Measurements from ENCODE around the gene MOSMO. TPM values are rescaled to one million over a fixed set of nuclear protein-coding genes. Genes with fewer than 3 reads are reported as not detected.

Gene MOSMO
- total and polyA plus RNA-seq, 2 donors (not counting 1 experiment from before 2014, with no cell fraction given) = 13.0 to 20.2 TPM

DNA sequence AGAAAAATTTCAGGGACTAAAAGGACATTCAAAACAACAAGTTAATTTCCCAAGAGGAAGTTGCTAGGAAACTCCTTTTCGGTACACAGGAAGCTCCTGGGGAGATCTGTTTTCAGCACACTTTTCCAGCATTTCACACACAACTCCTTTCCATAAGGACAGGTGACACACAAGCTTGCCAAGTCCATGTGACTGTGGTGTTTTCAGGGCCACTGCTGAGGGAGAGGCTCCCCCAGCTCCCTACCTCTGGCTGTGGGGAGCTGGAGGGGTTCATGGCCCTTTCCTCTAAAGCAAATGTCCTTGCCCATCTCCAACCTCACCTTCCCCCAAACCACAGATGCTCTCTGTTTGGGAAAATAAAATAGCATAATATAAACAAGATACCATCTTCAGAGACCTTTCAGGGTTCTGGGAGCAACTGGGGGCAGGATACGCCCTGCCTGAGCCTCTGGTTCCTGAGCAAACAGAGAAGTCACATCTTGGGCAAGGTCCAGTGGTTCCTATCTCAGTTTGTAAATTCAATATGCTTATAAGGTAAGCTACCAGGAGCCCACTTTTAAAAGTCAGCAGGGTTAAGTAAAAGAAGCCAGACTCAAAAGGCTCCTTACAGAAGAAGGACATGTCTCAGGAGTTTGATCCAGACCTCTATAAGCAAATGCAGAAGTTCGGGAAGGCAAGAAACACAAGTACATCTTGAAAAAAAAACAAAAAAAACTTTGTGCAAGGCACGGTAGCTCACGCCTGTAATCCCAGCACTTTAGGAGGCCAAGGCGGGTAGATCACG lies 10.0 kb upstream of the MOSMO start:
- intact Hi-C loops (cut with micrococcal nuclease) = no loop called here
- TF ChIP-seq EZH2 (IDR thresholded peaks at IDR 0.05; ENCODE audit: borderline replicate concordance, insufficient read depth, low read depth, low read length, poor library complexity, severe bottlenecking) = no peak
- no peak for TF ChIP-seq CTCF (IDR thresholded peaks at IDR 0.05)
- DNase-seq (no peak), ATAC-seq (ENCODE audit: low read depth) (no peak)
- Histone ChIP-seq H3K4me2 (replicated peaks; ENCODE audit: low read depth, low read length, poor library complexity, severe bottlenecking) (no peak overlapping the region), H3K27ac (ENCODE audit: low read length in 2 of 2) (no peak overlapping the region), H3K9me3 (ENCODE audit: control extremely low read depth in 1 of 3, control insufficient read depth in 2 of 3, insufficient read depth in 1 of 3, low read length in 2 of 3) (peaks cover 0 to 4% (median 0%) of the 10 kb centered on the region in 3 donors), H3K27me3 (replicated peaks in 1 of 4; ENCODE audit: control extremely low read depth in 1 of 4, control insufficient read depth in 3 of 4, insufficient read depth in 4 of 4, low read length in 3 of 4) (no peaks in the 10 kb centered on the region), H3K36me3 (replicated peaks in 1 of 2; ENCODE audit: control extremely low read depth in 1 of 2, control insufficient read depth in 1 of 2, extremely low read depth in 1 of 2, insufficient read depth in 2 of 2, low read length in 1 of 2) (no peaks in the 10 kb centered on the region), H3K79me2 (ENCODE audit: control insufficient read depth, insufficient read depth, low read length) (no peaks in the 10 kb centered on the region), H4K20me1 (ENCODE audit: control insufficient read depth, insufficient read depth, low read length, poor library complexity, severe bottlenecking) (no peaks in the 10 kb centered on the region), H3K9ac (ENCODE audit: low read length) (no peak overlapping the region), H3K4me3 (ENCODE audit: control extremely low read depth in 1 of 5, extremely low read depth in 1 of 5, insufficient read depth in 1 of 5, low read depth in 2 of 5, low read length in 4 of 5) (no peak overlapping the region), H2AFZ (ENCODE audit: insufficient read depth, low read depth, low read length, poor library complexity, severe bottlenecking) (no peak overlapping the region), H3K4me1 (ENCODE audit: control insufficient read depth in 2 of 2, insufficient read depth in 2 of 2, low read length in 2 of 2) (peaks cover 4 to 7% of the 10 kb centered on the region in 2 donors)
- Mint-ChIP-seq H3K4me3 (no peak overlapping the region), H3K27me3 (no peaks in the 10 kb centered on the region), H3K27ac (no peak overlapping the region), H3K4me1 (peaks cover 4% of the 10 kb centered on the region), H3K9me3 (ENCODE audit: insufficient read depth) (no peaks in the 10 kb centered on the region)
- 78% methylated on average over 6 of the region's 7 CpGs for WGBS (ENCODE audit: insufficient coverage)
- ChIA-PET POLR2A (interaction anchor here (0.7 kb wide), 1 partner anchor 184 kb away, joined by 5 read pairs; no protein-coding TSS in a partner anchor), CTCF (interaction anchor here (0.7 to 15.3 kb wide), 7 partner anchors 74 to 299 kb away, joined by 4 to 290 read pairs (median 6); partner anchors contain the start of gene POLR3E)

GRCh38 chr16:22001591-22001990 lies 6.3 kb upstream of the MOSMO start:
- Mint-ChIP-seq H3K27me3 (no peaks in the 10 kb centered on the region), H3K4me1 (peaks cover 6% of the 10 kb centered on the region), H3K4me3 (no peak overlapping the region), H3K27ac (no peak overlapping the region), H3K9me3 (ENCODE audit: insufficient read depth) (no peaks in the 10 kb centered on the region)
- Histone ChIP-seq H3K27ac (ENCODE audit: low read length in 2 of 2) (no peak overlapping the region), H3K4me2 (replicated peaks; ENCODE audit: low read depth, low read length, poor library complexity, severe bottlenecking) (no peak overlapping the region), H3K79me2 (ENCODE audit: control insufficient read depth, insufficient read depth, low read length) (peaks cover 27% of the 10 kb centered on the region), H3K27me3 (replicated peaks in 1 of 4; ENCODE audit: control extremely low read depth in 1 of 4, control insufficient read depth in 3 of 4, insufficient read depth in 4 of 4, low read length in 3 of 4) (no peaks in the 10 kb centered on the region), H3K4me3 (ENCODE audit: control extremely low read depth in 1 of 5, extremely low read depth in 1 of 5, insufficient read depth in 1 of 5, low read depth in 2 of 5, low read length in 4 of 5) (no peak overlapping the region), H3K36me3 (replicated peaks in 1 of 2; ENCODE audit: control extremely low read depth in 1 of 2, control insufficient read depth in 1 of 2, extremely low read depth in 1 of 2, insufficient read depth in 2 of 2, low read length in 1 of 2) (no peaks in the 10 kb centered on the region), H3K9me3 (ENCODE audit: control extremely low read depth in 1 of 3, control insufficient read depth in 2 of 3, insufficient read depth in 1 of 3, low read length in 2 of 3) (no peaks in the 10 kb centered on the region), H3K9ac (ENCODE audit: low read length) (no peak overlapping the region), H4K20me1 (ENCODE audit: control insufficient read depth, insufficient read depth, low read length, poor library complexity, severe bottlenecking) (no peaks in the 10 kb centered on the region), H2AFZ (ENCODE audit: insufficient read depth, low read depth, low read length, poor library complexity, severe bottlenecking) (no peak overlapping the region), H3K4me1 (ENCODE audit: control insufficient read depth in 2 of 2, insufficient read depth in 2 of 2, low read length in 2 of 2) (peaks cover 4 to 9% of the 10 kb centered on the region in 2 donors)
- TF ChIP-seq CTCF (IDR thresholded peaks at IDR 0.05) (no peak), EZH2 (IDR thresholded peaks at IDR 0.05; ENCODE audit: borderline replicate concordance, insufficient read depth, low read depth, low read length, poor library complexity, severe bottlenecking) (no peak)
- ChIA-PET CTCF (interaction anchor here (0.6 to 15.3 kb wide), 22 partner anchors 11 to 299 kb away, joined by 3 to 290 read pairs (median 4); partner anchors contain the start of genes POLR3E and UQCRC2), POLR2A (interaction anchor here (2.5 kb wide), 1 partner anchor 187 kb away, joined by 8 read pairs; no protein-coding TSS in a partner anchor)
- peak; percentile 16 for DNase-seq
- no peak for ATAC-seq (ENCODE audit: low read depth)
- intact Hi-C loops (cut with micrococcal nuclease) = loop anchor here (1.0 kb wide), 4 partner anchors 76 to 296 kb away; partner anchors contain the start of gene POLR3E
- WGBS (ENCODE audit: insufficient coverage) = no CpG with 5 or more reads among the region's 1 CpG
